Keratinocyte (primary cell): ENCODE data around the gene TMOD1. TPM values are rescaled to one million over a fixed set of nuclear protein-coding genes. Genes with fewer than 3 reads are reported as not detected.

Experiments used
- DNase-seq: peaks from one replicate; pipeline ENCODE4 v3.0.0-alpha.2; 2011; ENCODE audit warnings: low read depth, missing footprints, low spot score
- FAIRE-seq: peaks from 2 replicates; lab custom pipeline; 2011; peaks lifted over from hg19 to GRCh38; lab: Jason Lieb, UNC
- H2AFZ ChIP-seq: 2 replicates; pipeline ENCODE4 v1.6.0; 2012; ENCODE audit warnings: low read length, control low read depth, inconsistent platforms; ENCODE audit not compliant: control insufficient read depth
- H3K27ac ChIP-seq: 2 replicates; pipeline ENCODE4 v1.5.1; 2011; ENCODE audit warnings: low read length; ENCODE audit not compliant: control insufficient read depth, insufficient read depth
- H3K27me3 ChIP-seq: 3 replicates; pipeline ENCODE4 v1.6.0; 2011; ENCODE audit warnings: low read length; ENCODE audit not compliant: control insufficient read depth, insufficient read depth; ENCODE audit errors: extremely low read depth
- H3K36me3 ChIP-seq, 2 experiments: 2 replicates in 1 of 2; 3 replicates in 1 of 2; pipeline ENCODE4 v1.5.1; 2011; ENCODE audit warnings: low read length in 2 of 2, mild to moderate bottlenecking in 1 of 2; ENCODE audit not compliant: control insufficient read depth in 2 of 2, insufficient read depth in 2 of 2; ENCODE audit errors: extremely low read depth in 1 of 2
- H3K4me1 ChIP-seq: 3 replicates; pipeline ENCODE4 v1.5.1; 2011; ENCODE audit warnings: low read length; ENCODE audit not compliant: control insufficient read depth, insufficient read depth; ENCODE audit errors: extremely low read depth
- H3K4me2 ChIP-seq: 3 replicates; pipeline ENCODE4 v1.6.0; 2011; ENCODE audit warnings: low read depth, low read length; ENCODE audit not compliant: control insufficient read depth, insufficient read depth; ENCODE audit errors: extremely low read depth
- H3K4me3 ChIP-seq, 3 experiments: fragments of 200-600 bp in 1 of 3; sonication (generic) in 1 of 3; 2 replicates in 2 of 3; 3 replicates in 1 of 3; pipeline ENCODE4 v1.5.1; 2011 to 2016; ENCODE audit warnings: low read length in 3 of 3, mild to moderate bottlenecking in 3 of 3, control low read depth in 2 of 3, inconsistent platforms in 1 of 3, low read depth in 1 of 3, mixed read lengths in 1 of 3, mixed run types in 1 of 3, moderate library complexity in 1 of 3; ENCODE audit not compliant: control insufficient read depth in 2 of 3, insufficient read depth in 2 of 3; ENCODE audit errors: extremely low read depth in 1 of 3
- H3K79me2 ChIP-seq: 2 replicates; pipeline ENCODE4 v1.6.0; 2012; ENCODE audit warnings: low read length; ENCODE audit not compliant: control insufficient read depth, insufficient read depth
- H3K9ac ChIP-seq: 3 replicates; pipeline ENCODE4 v1.6.0; 2011; ENCODE audit warnings: low read length; ENCODE audit not compliant: control insufficient read depth, insufficient read depth; ENCODE audit errors: extremely low read depth
- H3K9me1 ChIP-seq: 3 replicates; pipeline ENCODE4 v1.6.0; 2011; ENCODE audit warnings: low read length; ENCODE audit not compliant: control insufficient read depth, insufficient read depth; ENCODE audit errors: extremely low read depth
- H3K9me3 ChIP-seq: 2 replicates; pipeline ENCODE4 v1.5.1; 2012; ENCODE audit warnings: low read depth, low read length; ENCODE audit not compliant: control insufficient read depth
- H4K20me1 ChIP-seq: 3 replicates; pipeline ENCODE4 v1.6.0; 2011; ENCODE audit warnings: low read length; ENCODE audit not compliant: control insufficient read depth, insufficient read depth; ENCODE audit errors: extremely low read depth
- CTCF ChIP-seq, 3 experiments: IDR thresholded peaks in 1 of 3; conservative IDR thresholded peaks in 1 of 3; optimal IDR thresholded peaks in 1 of 3; 2 replicates in 2 of 3; 3 replicates in 1 of 3; pipeline versions ENCODE3 to v1.5.1; 2011; ENCODE audit warnings: low read length in 3 of 3, mild to moderate bottlenecking in 3 of 3, moderate library complexity in 2 of 3, control low read depth in 1 of 3, inconsistent platforms in 1 of 3; ENCODE audit not compliant: insufficient read depth in 2 of 3; ENCODE audit errors: extremely low read depth in 1 of 3
- EZH2 ChIP-seq: IDR thresholded peaks from one replicate; pipeline ENCODE4 v1.6.1; 2012; ENCODE audit warnings: inconsistent platforms, mild to moderate bottlenecking, low read length, moderate library complexity
- dilution Hi-C: fragments of 300-500 bp; cut with MboI; formaldehyde crosslinking; loops from one replicate; pipeline ENCODE4 v1.7.0; 2020; ENCODE audit warnings: low sequenced_read_pairs; ENCODE audit not compliant: extremely low pct_ligation_motif_present
- polyA plus RNA-seq, 5 experiments: library from polyadenylated mRNA; depleted of rRNA in 3 of 5; stranded (reverse) in 3 of 5; stranded (forward) in 1 of 5; unstranded in 1 of 5; fragments of >200 nt; gene quantifications; 1 replicate in 1 of 5; 2 replicates in 3 of 5; 3 replicates in 1 of 5; pipeline versions ENCODE4 v1.2.1 to v1.2.3, GENCODE V29; 2011 to 2012; ENCODE audit warnings: missing spikeins in 2 of 5, low read depth in 1 of 5, low replicate concordance in 1 of 5

The TMOD1 gene
- polyA plus RNA-seq, 1 donor (not counting 4 experiments of a cell fraction or from before 2014, with no cell fraction given): not detected

GRCh38 chr9:97575673-97576200, 74.3 kb downstream of the TMOD1 start:
- no peaks in the 10 kb centered on the region for H3K9me3 ChIP-seq
- H4K20me1 ChIP-seq: no peaks in the 10 kb centered on the region
- FAIRE-seq: no peak
- H3K27me3 ChIP-seq: no peaks in the 10 kb centered on the region
- no peak overlapping the region for H3K9ac ChIP-seq
- H3K27ac ChIP-seq: no peak overlapping the region
- TF ChIP-seq EZH2 (no peak), CTCF (optimal IDR thresholded peaks at IDR 0.05 in 1 of 3, IDR thresholded peaks at IDR 0.05 in 1 of 3, conservative IDR thresholded peaks at IDR 0.05 in 1 of 3; ENCODE audit: extremely low read depth in 1 of 3, insufficient read depth in 2 of 3, low read length in 3 of 3) (no peak)
- no peaks in the 10 kb centered on the region for H3K36me3 ChIP-seq
- H3K4me3 ChIP-seq: no peak overlapping the region
- H3K4me1 ChIP-seq: no peaks in the 10 kb centered on the region
- no peak overlapping the region for H2AFZ ChIP-seq
- H3K79me2 ChIP-seq: no peaks in the 10 kb centered on the region
- no peak for DNase-seq
- dilution Hi-C loops: no loop called here
- H3K4me2 ChIP-seq: no peak overlapping the region
- no peaks in the 10 kb centered on the region for H3K9me1 ChIP-seq

- Histone ChIP-seq H3K4me2 (no peak overlapping the region), H3K4me1 (no peaks in the 10 kb centered on the region), H3K9me1 (no peaks in the 10 kb centered on the region), H3K27ac (no peak overlapping the region), H3K9me3 (no peaks in the 10 kb centered on the region), H4K20me1 (no peaks in the 10 kb centered on the region), H3K27me3 (no peaks in the 10 kb centered on the region), H3K9ac (no peak overlapping the region), H3K36me3 (no peaks in the 10 kb centered on the region), H3K79me2 (no peaks in the 10 kb centered on the region), H3K4me3 (no peak overlapping the region), H2AFZ (no peak overlapping the region)
- TF ChIP-seq EZH2 (no peak), CTCF (optimal IDR thresholded peaks at IDR 0.05 in 1 of 3, IDR thresholded peaks at IDR 0.05 in 1 of 3, conservative IDR thresholded peaks at IDR 0.05 in 1 of 3; ENCODE audit: extremely low read depth in 1 of 3, insufficient read depth in 2 of 3, low read length in 3 of 3) (no peak)
- FAIRE-seq: no peak
- DNase-seq: no peak
- dilution Hi-C loops: no loop called here
Measured at GRCh38 chr9:97577051-97577450, 75.6 kb downstream of the TMOD1 start.
